K562 (cell line): ENCODE results near the gene VTI1B. TPM values are rescaled to one million over a fixed set of nuclear protein-coding genes. Genes with fewer than 3 reads are reported as not detected.

Experiments
- ELF2 ChIP-seq: fragments of 250-450 bp; sonication (Bioruptor Pico); IDR thresholded peaks from 2 replicates; pipeline ENCODE4 v1.5.0; 2021; ENCODE audit warnings: mild to moderate bottlenecking
- KDM1A ChIP-seq, 2 experiments: fragments of 450-650 bp; IDR thresholded peaks; 2 replicates each; pipeline ENCODE4 v1.6.1; 2016; ENCODE audit warnings: mild to moderate bottlenecking in 2 of 2
- POLR2H ChIP-seq: IDR thresholded peaks from 2 replicates; pipeline ENCODE4 v1.6.1; 2016; ENCODE audit warnings: missing genetic modification characterization, low read depth, mild to moderate bottlenecking, control low read depth, missing compliant biosample characterization, moderate library complexity
- SMAD1 ChIP-seq: fragments of 150-350 bp; IDR thresholded peaks from 2 replicates; pipeline ENCODE4 v1.6.1; 2014; ENCODE audit warnings: low read length, low read depth; ENCODE audit not compliant: partially characterized antibody
- TAF7 ChIP-seq: fragments of 450-650 bp; IDR thresholded peaks from 2 replicates; pipeline ENCODE4 v1.6.1; 2016; ENCODE audit warnings: missing genetic modification characterization, missing compliant biosample characterization
- YBX1 ChIP-seq: fragments of 450-650 bp; IDR thresholded peaks from 2 replicates; pipeline ENCODE4 v1.7.1; 2016; ENCODE audit warnings: mild to moderate bottlenecking
- polyA plus RNA-seq, 8 experiments: library from polyadenylated mRNA; depleted of rRNA in 4 of 8; stranded (reverse) in 5 of 8; unstranded in 3 of 8; fragments of >200 nt; fragmentation: Nextera tagmentation in 2 of 8; fragmentation: Illumina TruSeq in 1 of 8; extraction: Ambion mirVana in 2 of 8; extraction: Trizol in 1 of 8; gene quantifications; 2 replicates each; pipeline versions ENCODE4 v1.2.1 to v1.2.3, GENCODE V29; 2011 to 2014; ENCODE audit warnings: inconsistent platforms in 1 of 8, missing spikeins in 1 of 8
- total RNA-seq, 7 experiments: library from RNA; depleted of rRNA in 6 of 7; stranded (reverse); fragments of >200 nt in 6 of 7; fragmentation: Illumina TruSeq in 2 of 7; extraction: Trizol in 2 of 7; gene quantifications; 2 replicates each; pipeline versions ENCODE4 v1.2.1 to v1.2.3, GENCODE V29; 2011 to 2021; ENCODE audit warnings: low replicate concordance in 1 of 7
- TF ChIP-seq, protein P1 (sequence below): fragments of 200-800 bp; sonication (Bioruptor generic); IDR thresholded peaks from 2 replicates; pipeline ENCODE4 v1.6.1; 2017; ENCODE audit warnings: missing genetic modification characterization, missing compliant biosample characterization
- TF ChIP-seq, protein P2 (sequence below): fragments of 450-650 bp; IDR thresholded peaks from 2 replicates; pipeline ENCODE4 v1.7.1; 2018; ENCODE audit warnings: mild to moderate bottlenecking, low read depth; ENCODE audit not compliant: partially characterized antibody
- TF ChIP-seq, protein P3 (sequence below): sonication (generic); formaldehyde crosslinking; IDR thresholded peaks from 2 replicates; pipeline ENCODE4 v1.8.0; 2023; ENCODE audit warnings: mild to moderate bottlenecking, missing genetic modification reagents
- TF ChIP-seq, protein P4 (sequence below): sonication (generic); formaldehyde crosslinking; IDR thresholded peaks from 2 replicates; pipeline ENCODE4 v1.8.0; 2022; ENCODE audit warnings: mild to moderate bottlenecking, missing genetic modification reagents
- TF ChIP-seq, protein P5 (sequence below), 3 experiments: fragments of 200-800 bp in 1 of 3; fragments of 250-450 bp in 1 of 3; fragments of 450-650 bp in 1 of 3; sonication (Bioruptor Pico) in 1 of 3; sonication (Bioruptor generic) in 1 of 3; formaldehyde crosslinking in 1 of 3; IDR thresholded peaks; 2 replicates each; pipeline versions ENCODE4 v1.6.1 to v1.8.0; 2016 to 2022; ENCODE audit warnings: mild to moderate bottlenecking in 2 of 3, missing genetic modification characterization in 2 of 3, missing compliant biosample characterization in 1 of 3, moderate library complexity in 1 of 3

Gene VTI1B
- total and polyA plus RNA-seq, 9 of the 15 experiments (the other 6 are each of a cell fraction or from before 2014, with no cell fraction given) = 7.8 to 69.8 (median 50.1) TPM

- TF ChIP-seq, protein P1, sequence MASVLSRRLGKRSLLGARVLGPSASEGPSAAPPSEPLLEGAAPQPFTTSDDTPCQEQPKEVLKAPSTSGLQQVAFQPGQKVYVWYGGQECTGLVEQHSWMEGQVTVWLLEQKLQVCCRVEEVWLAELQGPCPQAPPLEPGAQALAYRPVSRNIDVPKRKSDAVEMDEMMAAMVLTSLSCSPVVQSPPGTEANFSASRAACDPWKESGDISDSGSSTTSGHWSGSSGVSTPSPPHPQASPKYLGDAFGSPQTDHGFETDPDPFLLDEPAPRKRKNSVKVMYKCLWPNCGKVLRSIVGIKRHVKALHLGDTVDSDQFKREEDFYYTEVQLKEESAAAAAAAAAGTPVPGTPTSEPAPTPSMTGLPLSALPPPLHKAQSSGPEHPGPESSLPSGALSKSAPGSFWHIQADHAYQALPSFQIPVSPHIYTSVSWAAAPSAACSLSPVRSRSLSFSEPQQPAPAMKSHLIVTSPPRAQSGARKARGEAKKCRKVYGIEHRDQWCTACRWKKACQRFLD (CRISPR knock-in tag) = peak; percentile 84
- TF ChIP-seq, protein P2, sequence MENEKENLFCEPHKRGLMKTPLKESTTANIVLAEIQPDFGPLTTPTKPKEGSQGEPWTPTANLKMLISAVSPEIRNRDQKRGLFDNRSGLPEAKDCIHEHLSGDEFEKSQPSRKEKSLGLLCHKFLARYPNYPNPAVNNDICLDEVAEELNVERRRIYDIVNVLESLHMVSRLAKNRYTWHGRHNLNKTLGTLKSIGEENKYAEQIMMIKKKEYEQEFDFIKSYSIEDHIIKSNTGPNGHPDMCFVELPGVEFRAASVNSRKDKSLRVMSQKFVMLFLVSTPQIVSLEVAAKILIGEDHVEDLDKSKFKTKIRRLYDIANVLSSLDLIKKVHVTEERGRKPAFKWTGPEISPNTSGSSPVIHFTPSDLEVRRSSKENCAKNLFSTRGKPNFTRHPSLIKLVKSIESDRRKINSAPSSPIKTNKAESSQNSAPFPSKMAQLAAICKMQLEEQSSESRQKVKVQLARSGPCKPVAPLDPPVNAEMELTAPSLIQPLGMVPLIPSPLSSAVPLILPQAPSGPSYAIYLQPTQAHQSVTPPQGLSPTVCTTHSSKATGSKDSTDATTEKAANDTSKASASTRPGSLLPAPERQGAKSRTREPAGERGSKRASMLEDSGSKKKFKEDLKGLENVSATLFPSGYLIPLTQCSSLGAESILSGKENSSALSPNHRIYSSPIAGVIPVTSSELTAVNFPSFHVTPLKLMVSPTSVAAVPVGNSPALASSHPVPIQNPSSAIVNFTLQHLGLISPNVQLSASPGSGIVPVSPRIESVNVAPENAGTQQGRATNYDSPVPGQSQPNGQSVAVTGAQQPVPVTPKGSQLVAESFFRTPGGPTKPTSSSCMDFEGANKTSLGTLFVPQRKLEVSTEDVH = peak; percentile 45
- TF ChIP-seq TAF7 (0 out of 2 replicates have a peak, but pooled peaks have one; percentile 23), SMAD1 (no peak), YBX1 (no peak), ELF2 (peak; percentile 86), KDM1A (IDR thresholded peaks at IDR 0.05) (peak in 1 of 2 experiments; percentile 29; a peak in 2 of 4 replicates), POLR2H (tag) (peak; percentile 16; the same call in 1 of the 2 replicates)
- TF ChIP-seq, protein P3, sequence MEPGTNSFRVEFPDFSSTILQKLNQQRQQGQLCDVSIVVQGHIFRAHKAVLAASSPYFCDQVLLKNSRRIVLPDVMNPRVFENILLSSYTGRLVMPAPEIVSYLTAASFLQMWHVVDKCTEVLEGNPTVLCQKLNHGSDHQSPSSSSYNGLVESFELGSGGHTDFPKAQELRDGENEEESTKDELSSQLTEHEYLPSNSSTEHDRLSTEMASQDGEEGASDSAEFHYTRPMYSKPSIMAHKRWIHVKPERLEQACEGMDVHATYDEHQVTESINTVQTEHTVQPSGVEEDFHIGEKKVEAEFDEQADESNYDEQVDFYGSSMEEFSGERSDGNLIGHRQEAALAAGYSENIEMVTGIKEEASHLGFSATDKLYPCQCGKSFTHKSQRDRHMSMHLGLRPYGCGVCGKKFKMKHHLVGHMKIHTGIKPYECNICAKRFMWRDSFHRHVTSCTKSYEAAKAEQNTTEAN (CRISPR knock-in tag) = no peak
- TF ChIP-seq, protein P4, sequence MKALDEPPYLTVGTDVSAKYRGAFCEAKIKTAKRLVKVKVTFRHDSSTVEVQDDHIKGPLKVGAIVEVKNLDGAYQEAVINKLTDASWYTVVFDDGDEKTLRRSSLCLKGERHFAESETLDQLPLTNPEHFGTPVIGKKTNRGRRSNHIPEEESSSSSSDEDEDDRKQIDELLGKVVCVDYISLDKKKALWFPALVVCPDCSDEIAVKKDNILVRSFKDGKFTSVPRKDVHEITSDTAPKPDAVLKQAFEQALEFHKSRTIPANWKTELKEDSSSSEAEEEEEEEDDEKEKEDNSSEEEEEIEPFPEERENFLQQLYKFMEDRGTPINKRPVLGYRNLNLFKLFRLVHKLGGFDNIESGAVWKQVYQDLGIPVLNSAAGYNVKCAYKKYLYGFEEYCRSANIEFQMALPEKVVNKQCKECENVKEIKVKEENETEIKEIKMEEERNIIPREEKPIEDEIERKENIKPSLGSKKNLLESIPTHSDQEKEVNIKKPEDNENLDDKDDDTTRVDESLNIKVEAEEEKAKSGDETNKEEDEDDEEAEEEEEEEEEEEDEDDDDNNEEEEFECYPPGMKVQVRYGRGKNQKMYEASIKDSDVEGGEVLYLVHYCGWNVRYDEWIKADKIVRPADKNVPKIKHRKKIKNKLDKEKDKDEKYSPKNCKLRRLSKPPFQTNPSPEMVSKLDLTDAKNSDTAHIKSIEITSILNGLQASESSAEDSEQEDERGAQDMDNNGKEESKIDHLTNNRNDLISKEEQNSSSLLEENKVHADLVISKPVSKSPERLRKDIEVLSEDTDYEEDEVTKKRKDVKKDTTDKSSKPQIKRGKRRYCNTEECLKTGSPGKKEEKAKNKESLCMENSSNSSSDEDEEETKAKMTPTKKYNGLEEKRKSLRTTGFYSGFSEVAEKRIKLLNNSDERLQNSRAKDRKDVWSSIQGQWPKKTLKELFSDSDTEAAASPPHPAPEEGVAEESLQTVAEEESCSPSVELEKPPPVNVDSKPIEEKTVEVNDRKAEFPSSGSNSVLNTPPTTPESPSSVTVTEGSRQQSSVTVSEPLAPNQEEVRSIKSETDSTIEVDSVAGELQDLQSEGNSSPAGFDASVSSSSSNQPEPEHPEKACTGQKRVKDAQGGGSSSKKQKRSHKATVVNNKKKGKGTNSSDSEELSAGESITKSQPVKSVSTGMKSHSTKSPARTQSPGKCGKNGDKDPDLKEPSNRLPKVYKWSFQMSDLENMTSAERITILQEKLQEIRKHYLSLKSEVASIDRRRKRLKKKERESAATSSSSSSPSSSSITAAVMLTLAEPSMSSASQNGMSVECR (CRISPR knock-in tag) = peak; percentile 82; the same call in 1 of the 2 replicates
- TF ChIP-seq, protein P5, sequence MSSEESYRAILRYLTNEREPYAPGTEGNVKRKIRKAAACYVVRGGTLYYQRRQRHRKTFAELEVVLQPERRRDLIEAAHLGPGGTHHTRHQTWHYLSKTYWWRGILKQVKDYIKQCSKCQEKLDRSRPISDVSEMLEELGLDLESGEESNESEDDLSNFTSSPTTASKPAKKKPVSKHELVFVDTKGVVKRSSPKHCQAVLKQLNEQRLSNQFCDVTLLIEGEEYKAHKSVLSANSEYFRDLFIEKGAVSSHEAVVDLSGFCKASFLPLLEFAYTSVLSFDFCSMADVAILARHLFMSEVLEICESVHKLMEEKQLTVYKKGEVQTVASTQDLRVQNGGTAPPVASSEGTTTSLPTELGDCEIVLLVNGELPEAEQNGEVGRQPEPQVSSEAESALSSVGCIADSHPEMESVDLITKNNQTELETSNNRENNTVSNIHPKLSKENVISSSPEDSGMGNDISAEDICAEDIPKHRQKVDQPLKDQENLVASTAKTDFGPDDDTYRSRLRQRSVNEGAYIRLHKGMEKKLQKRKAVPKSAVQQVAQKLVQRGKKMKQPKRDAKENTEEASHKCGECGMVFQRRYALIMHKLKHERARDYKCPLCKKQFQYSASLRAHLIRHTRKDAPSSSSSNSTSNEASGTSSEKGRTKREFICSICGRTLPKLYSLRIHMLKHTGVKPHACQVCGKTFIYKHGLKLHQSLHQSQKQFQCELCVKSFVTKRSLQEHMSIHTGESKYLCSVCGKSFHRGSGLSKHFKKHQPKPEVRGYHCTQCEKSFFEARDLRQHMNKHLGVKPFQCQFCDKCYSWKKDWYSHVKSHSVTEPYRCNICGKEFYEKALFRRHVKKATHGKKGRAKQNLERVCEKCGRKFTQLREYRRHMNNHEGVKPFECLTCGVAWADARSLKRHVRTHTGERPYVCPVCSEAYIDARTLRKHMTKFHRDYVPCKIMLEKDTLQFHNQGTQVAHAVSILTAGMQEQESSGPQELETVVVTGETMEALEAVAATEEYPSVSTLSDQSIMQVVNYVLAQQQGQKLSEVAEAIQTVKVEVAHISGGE (CRISPR knock-in tag; IDR thresholded peaks at IDR 0.05) = peak in 1 of 3 experiments; percentile 71; a peak in 2 of 6 replicates
Observed at GRCh38 chr14:67674480-67675218, at the start of gene VTI1B (continued).
